Panc1 (cell line): ENCODE data around the gene LGR4. TPM values are rescaled to one million over a fixed set of nuclear protein-coding genes. Genes with fewer than 3 reads are reported as not detected.
"Not testable (repeated sequence)": the region's sequence is repeated elsewhere in the genome, so short reads cannot be mapped to it uniquely, and the experiment has no call there.

Experiments used
- ATAC-seq: fragments of 200-7000 bp; cut with Tn5 transposase; 2 replicates; pipeline ENCODE4 v1.9.1; 2020; ENCODE audit warnings: mild to moderate bottlenecking, moderate library complexity
- BruUV-seq: library from RNA; stranded (reverse); fragments of 400-500 nt; replicated peaks from 2 replicates; lab custom pipeline; 2021; lab: Mats Ljungman, UMichigan
- CTCF ChIA-PET: fragments of 300-600 bp; sonication (Branson Sonifier 250); formaldehyde crosslinking; loops from one replicate; lab custom pipeline; 2022; ENCODE audit warnings: antibody characterized with exemption; lab: Charles Lee
- POLR2A ChIA-PET: fragments of 300-600 bp; sonication (Branson Sonifier 250); formaldehyde crosslinking; loops from one replicate; lab custom pipeline; 2022; ENCODE audit warnings: antibody characterized with exemption; lab: Charles Lee
- DNase-seq: peaks from one replicate; pipeline ENCODE4 v3.0.0-alpha.2; 2010; ENCODE audit warnings: low read depth, low spot score
- H3K27ac ChIP-seq: 2 replicates; pipeline ENCODE4 v1.5.1; 2011; ENCODE audit warnings: mild to moderate bottlenecking, low read length, inconsistent platforms
- H3K27me3 ChIP-seq: fragments of 200-500 bp; sonication (Bioruptor generic); 2 replicates; pipeline ENCODE4 v1.6.0; 2014; ENCODE audit warnings: low read length, inconsistent platforms; ENCODE audit not compliant: control insufficient read depth, insufficient read depth
- H3K36me3 ChIP-seq: fragments of 200-500 bp; sonication (Bioruptor generic); 2 replicates; pipeline ENCODE4 v1.5.1; 2014; ENCODE audit warnings: inconsistent platforms, mild to moderate bottlenecking, low read length, moderate library complexity; ENCODE audit not compliant: control insufficient read depth, insufficient read depth
- H3K4me1 ChIP-seq: 2 replicates; pipeline ENCODE4 v1.5.1; 2011; ENCODE audit warnings: inconsistent platforms, mild to moderate bottlenecking, low read length, moderate library complexity; ENCODE audit not compliant: control insufficient read depth, insufficient read depth
- H3K4me3 ChIP-seq, 2 experiments: 2 replicates each; pipeline ENCODE4 v1.5.1; 2011 to 2012; ENCODE audit warnings: low read depth in 2 of 2, low read length in 2 of 2, mild to moderate bottlenecking in 2 of 2, inconsistent platforms in 1 of 2, moderate library complexity in 1 of 2
- H3K9me3 ChIP-seq: fragments of 200-500 bp; sonication (Bioruptor generic); 2 replicates; pipeline ENCODE4 v1.5.1; 2014; ENCODE audit warnings: low read depth, mild to moderate bottlenecking, inconsistent platforms, low read length, moderate library complexity; ENCODE audit not compliant: control insufficient read depth, insufficient read depth
- POLR2AphosphoS5 ChIP-seq: IDR thresholded peaks from 2 replicates; pipeline ENCODE4 v1.6.1; 2012; ENCODE audit warnings: mild to moderate bottlenecking, low read depth, low read length, moderate library complexity
- REST ChIP-seq, 2 experiments: IDR thresholded peaks; 2 replicates each; pipeline ENCODE4 v1.6.1; 2011 to 2012; ENCODE audit warnings: low read depth in 2 of 2, control low read depth in 1 of 2, low read length in 1 of 2, mild to moderate bottlenecking in 1 of 2, moderate library complexity in 1 of 2; ENCODE audit not compliant: insufficient read depth in 1 of 2
- SIN3A ChIP-seq: IDR thresholded peaks from 2 replicates; pipeline ENCODE4 v1.6.1; 2012; ENCODE audit warnings: low read depth, mild to moderate bottlenecking, low read length, moderate library complexity, borderline replicate concordance; ENCODE audit not compliant: insufficient read depth
- TCF7L2 ChIP-seq: IDR thresholded peaks from 2 replicates; pipeline ENCODE4 v1.6.1; 2011; ENCODE audit warnings: mild to moderate bottlenecking, low read depth, low read length, inconsistent platforms
- in situ Hi-C: cut with HindIII; loops from 2 replicates; pipeline ENCODE4 v1.10.0; 2016; ENCODE audit warnings: low sequenced_read_pairs, low pct_unique_long_range_greater_than_20kb
- intact Hi-C: fragments of 100-400 bp; cut with micrococcal nuclease; formaldehyde crosslinking; loops from one replicate; pipeline ENCODE4 v1.10.0; 2022; ENCODE audit not compliant: unreplicated experiment
- total RNA-seq: library from RNA; stranded (reverse); gene quantifications from one replicate; pipeline ENCODE4 v1.2.1, GENCODE V29; 2021; ENCODE audit not compliant: unreplicated experiment
- TF ChIP-seq, protein P1 (sequence below): fragments of 450-650 bp; IDR thresholded peaks from 2 replicates; pipeline ENCODE4 v1.5.1; 2017; ENCODE audit warnings: mild to moderate bottlenecking

LGR4 gene
- total RNA-seq, 1 experiment from 2014 or later = 61.8 TPM

DNA sequence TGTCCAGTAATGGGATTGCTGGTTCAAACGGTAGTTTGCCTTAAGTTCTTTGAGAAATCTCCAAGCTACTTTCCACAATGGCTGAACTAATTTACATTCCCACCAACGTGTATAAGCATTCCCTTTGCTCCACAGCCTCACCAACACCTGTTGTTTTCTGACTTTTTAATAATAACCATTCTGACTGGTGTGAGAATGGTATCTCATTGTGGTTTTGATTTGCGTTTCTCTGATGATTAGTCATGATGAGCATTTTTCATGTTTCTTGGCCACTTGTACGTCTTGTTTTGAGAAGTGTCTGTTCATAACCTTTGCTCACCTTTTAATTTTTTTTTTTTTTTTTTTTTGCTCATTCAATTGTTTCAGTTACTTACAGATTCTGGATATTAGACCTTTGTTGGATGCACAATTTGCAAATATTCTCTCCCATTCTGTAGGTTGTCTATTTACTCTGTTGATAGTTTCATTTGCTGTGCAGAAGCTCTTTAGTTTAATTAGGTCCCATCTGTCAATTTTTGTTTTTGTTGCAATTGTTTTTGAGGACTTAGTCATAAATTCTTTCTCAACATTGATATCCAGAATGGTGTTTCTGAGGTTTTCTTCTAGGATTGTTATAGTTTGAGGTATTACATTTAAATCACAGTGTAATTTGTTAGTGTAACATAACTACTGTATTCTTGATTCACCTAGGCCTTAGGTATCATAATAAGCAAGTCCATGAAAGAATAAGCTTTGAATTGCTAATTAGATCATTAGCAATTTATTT lies 142.5 kb downstream of the LGR4 start:
- intact Hi-C loops = no loop called here
- CTCF ChIA-PET = no interaction called here

GRCh38 chr11:27328614-27329013 lies 144.0 kb downstream of the LGR4 start:
- TF ChIP-seq POLR2AphosphoS5 = no peak
- no peak for TF ChIP-seq SIN3A
- TF ChIP-seq, protein P1, sequence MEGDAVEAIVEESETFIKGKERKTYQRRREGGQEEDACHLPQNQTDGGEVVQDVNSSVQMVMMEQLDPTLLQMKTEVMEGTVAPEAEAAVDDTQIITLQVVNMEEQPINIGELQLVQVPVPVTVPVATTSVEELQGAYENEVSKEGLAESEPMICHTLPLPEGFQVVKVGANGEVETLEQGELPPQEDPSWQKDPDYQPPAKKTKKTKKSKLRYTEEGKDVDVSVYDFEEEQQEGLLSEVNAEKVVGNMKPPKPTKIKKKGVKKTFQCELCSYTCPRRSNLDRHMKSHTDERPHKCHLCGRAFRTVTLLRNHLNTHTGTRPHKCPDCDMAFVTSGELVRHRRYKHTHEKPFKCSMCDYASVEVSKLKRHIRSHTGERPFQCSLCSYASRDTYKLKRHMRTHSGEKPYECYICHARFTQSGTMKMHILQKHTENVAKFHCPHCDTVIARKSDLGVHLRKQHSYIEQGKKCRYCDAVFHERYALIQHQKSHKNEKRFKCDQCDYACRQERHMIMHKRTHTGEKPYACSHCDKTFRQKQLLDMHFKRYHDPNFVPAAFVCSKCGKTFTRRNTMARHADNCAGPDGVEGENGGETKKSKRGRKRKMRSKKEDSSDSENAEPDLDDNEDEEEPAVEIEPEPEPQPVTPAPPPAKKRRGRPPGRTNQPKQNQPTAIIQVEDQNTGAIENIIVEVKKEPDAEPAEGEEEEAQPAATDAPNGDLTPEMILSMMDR = no peak
- TF ChIP-seq TCF7L2 = no peak
- Histone ChIP-seq H3K27me3 (no peaks in the 10 kb centered on the region), H3K9me3 (no peaks in the 10 kb centered on the region), H3K4me3 (no peak overlapping the region), H3K27ac (peak overlapping the region; percentile 24; the same call in 1 of the 2 replicates), H3K4me1 (peaks cover 4% of the 10 kb centered on the region; the same call in 1 of the 2 replicates), H3K36me3 (no peaks in the 10 kb centered on the region)
- BruUV-seq = no TSS peak
- POLR2A ChIA-PET = no interaction called here
- in situ Hi-C loops = no loop called here
- CTCF ChIA-PET = no interaction called here
- intact Hi-C loops = no loop called here
- DNase-seq = no peak
- ATAC-seq = no peak

More for the DNA sequence above, 142.5 kb downstream of the LGR4 start:
- no peak overlapping the region for H3K27ac ChIP-seq
- TF ChIP-seq REST (IDR thresholded peaks at IDR 0.05; ENCODE audit: insufficient read depth in 1 of 2, low read depth in 2 of 2, low read length in 1 of 2) (no peak), SIN3A (no peak), POLR2AphosphoS5 (no peak), TCF7L2 (no peak)
- TF ChIP-seq, protein P1 = no peak
- no peaks in the 10 kb centered on the region for H3K9me3 ChIP-seq
- H3K4me3 ChIP-seq = no peak overlapping the region
- H3K36me3 ChIP-seq = no peaks in the 10 kb centered on the region
- DNase-seq (no peak), ATAC-seq (no peak)
- in situ Hi-C loops = no loop called here
- H3K27me3 ChIP-seq = no peaks in the 10 kb centered on the region
- POLR2A ChIA-PET = no interaction called here
- H3K4me1 ChIP-seq = peaks cover 4% of the 10 kb centered on the region; the same call in 1 of the 2 replicates
- TSS peak; percentile 48 for BruUV-seq

DNA sequence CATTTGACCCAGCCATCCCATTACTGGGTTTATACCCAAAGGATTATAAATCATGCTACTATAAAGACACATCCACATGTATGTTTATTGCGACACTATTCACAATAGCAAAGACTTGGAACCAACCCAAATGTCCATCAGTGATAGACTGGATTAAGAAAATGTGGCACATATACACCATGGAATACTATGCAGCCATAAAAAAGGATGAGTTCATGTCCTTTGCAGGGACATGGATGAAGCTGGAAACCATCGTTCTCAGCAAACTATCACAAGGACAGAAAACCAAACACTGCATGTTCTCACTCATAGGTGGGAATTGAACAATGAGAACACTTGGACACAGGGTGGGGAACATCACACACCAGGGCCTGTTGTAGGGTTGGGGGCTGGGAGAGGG lies 145.5 kb downstream of the LGR4 start:
- H3K4me1 ChIP-seq, H3K36me3 ChIP-seq, DNase-seq, POLR2A ChIA-PET, intact Hi-C loops, H3K9me3 ChIP-seq, ATAC-seq, CTCF ChIA-PET, H3K27ac ChIP-seq, BruUV-seq, H3K27me3 ChIP-seq, in situ Hi-C loops, H3K4me3 ChIP-seq: not testable (repeated sequence)

- DNase-seq, intact Hi-C loops: not testable (repeated sequence)
These were observed 150.4 kb downstream of the LGR4 start for GRCh38 chr11:27322196-27322595.

More at GRCh38 chr11:27322196-27322595, 150.4 kb downstream of the LGR4 start:
- CTCF ChIA-PET, H3K36me3 ChIP-seq, H3K9me3 ChIP-seq, H3K27ac ChIP-seq, POLR2A ChIA-PET, BruUV-seq, H3K4me3 ChIP-seq, in situ Hi-C loops, ATAC-seq, H3K4me1 ChIP-seq, H3K27me3 ChIP-seq: not testable (repeated sequence)
